Activated CD8-positive, alpha-beta T cell treated with anti-CD3 and anti-CD28 coated beads, Interleukin-2, amount 10 ng/mL, durations not matched to agents 7 days and 5 days (primary cell): Measurements from ENCODE around the gene RNF40. TPM values are rescaled to one million over a fixed set of nuclear protein-coding genes. Genes with fewer than 3 reads are reported as not detected.
"Not testable (repeated sequence)": the region's sequence is repeated elsewhere in the genome, so short reads cannot be mapped to it uniquely, and the experiment has no call there.

Experiments
- ATAC-seq: fragments of 150-1000 bp; cut with Tn5 transposase; one replicate; pipeline ENCODE4 v1.10.0; 2021; ENCODE audit warnings: moderate library complexity
- CTCF ChIA-PET: fragments of 350-600 bp; sonication (Branson Sonifier 250); formaldehyde crosslinking; loops from one replicate; lab custom pipeline; 2021; ENCODE audit warnings: antibody characterized with exemption; lab: Charles Lee
- POLR2A ChIA-PET: fragments of 350-600 bp; sonication (Branson Sonifier 250); formaldehyde crosslinking; loops from one replicate; lab custom pipeline; 2021; ENCODE audit warnings: antibody characterized with exemption; lab: Charles Lee
- DNase-seq: peaks from one replicate; pipeline ENCODE4 v3.0.0-alpha.2; 2020
- H3K27ac Mint-ChIP-seq: one replicate; pipeline ENCODE4 v1.8.0; 2021; ENCODE audit warnings: mild to moderate bottlenecking, mixed read lengths
- H3K27me3 Mint-ChIP-seq: one replicate; pipeline ENCODE4 v1.8.0; 2021; ENCODE audit warnings: low read depth, mixed read lengths
- H3K36me3 Mint-ChIP-seq: one replicate; pipeline ENCODE4 v1.8.0; 2021; ENCODE audit warnings: low read depth, mixed read lengths
- H3K4me1 Mint-ChIP-seq: one replicate; pipeline ENCODE4 v1.8.0; 2021; ENCODE audit warnings: low read depth, mixed read lengths
- H3K4me3 Mint-ChIP-seq: one replicate; pipeline ENCODE4 v1.8.0; 2021; ENCODE audit warnings: mild to moderate bottlenecking, mixed read lengths
- H3K9me3 Mint-ChIP-seq: one replicate; pipeline ENCODE4 v1.8.0; 2022; ENCODE audit warnings: mixed read lengths; ENCODE audit not compliant: insufficient read depth
- total RNA-seq, 2 experiments: library from RNA; stranded (reverse); gene quantifications; one replicate each; pipeline ENCODE4 v1.2.3, GENCODE V29; 2021

The RNF40 gene
- total RNA-seq, 2 experiments from 2014 or later, result 100 to 102 TPM

- POLR2A ChIA-PET, H3K4me3 Mint-ChIP-seq, ATAC-seq, H3K9me3 Mint-ChIP-seq, H3K36me3 Mint-ChIP-seq, H3K27ac Mint-ChIP-seq, DNase-seq: not testable (repeated sequence)
- CTCF ChIA-PET, result interaction anchor here (0.9 kb wide), 1 partner anchor 93 kb away, joined by 3 read pairs; no protein-coding TSS in a partner anchor
- H3K27me3 Mint-ChIP-seq, result peaks cover 13% of the 10 kb centered on the region
- peaks cover 19% of the 10 kb centered on the region for H3K4me1 Mint-ChIP-seq
Measured at GRCh38 chr16:30808890-30809426, 46.8 kb downstream of the RNF40 start.

GRCh38 chr16:30809675-30810074 is 47.6 kb downstream of the RNF40 start:
- Mint-ChIP-seq H3K4me1 (peaks cover 24% of the 10 kb centered on the region), H3K27me3 (peaks cover 13% of the 10 kb centered on the region)
- H3K9me3 Mint-ChIP-seq, H3K27ac Mint-ChIP-seq, ATAC-seq, POLR2A ChIA-PET, H3K36me3 Mint-ChIP-seq, DNase-seq, H3K4me3 Mint-ChIP-seq: not testable (repeated sequence)
- CTCF ChIA-PET, result interaction anchor here (0.6 kb wide), 1 partner anchor 112 kb away, joined by 3 read pairs; no protein-coding TSS in a partner anchor

- Mint-ChIP-seq H3K27me3 (peaks cover 4% of the 10 kb centered on the region), H3K4me3 (peak overlapping the region; percentile 83), H3K27ac (peak overlapping the region; percentile 89), H3K4me1 (peaks cover 15% of the 10 kb centered on the region), H3K9me3 (no peaks in the 10 kb centered on the region), H3K36me3 (no peaks in the 10 kb centered on the region)
- ChIA-PET POLR2A (interaction anchor here (0.6 to 1.9 kb wide), 10 partner anchors 8 to 543 kb away, joined by 3 to 10 read pairs (median 4); partner anchors contain the start of gene PHKG2), CTCF (interaction anchor here (0.6 to 3.6 kb wide), 27 partner anchors 8 to 328 kb away, joined by 3 to 47 read pairs (median 5); partner anchors contain the start of genes PHKG2 and RNF40)
- DNase-seq, result no peak
- peak; percentile 2 for ATAC-seq
Measured at GRCh38 chr16:30813821-30814189, 51.7 kb downstream of the RNF40 start.

- ChIA-PET POLR2A (no interaction called here), CTCF (interaction anchor here (0.6 to 3.6 kb wide), 4 partner anchors 11 to 125 kb away, joined by 3 to 47 read pairs (median 4); no protein-coding TSS in a partner anchor)
- H3K27ac Mint-ChIP-seq, result no peak overlapping the region
- peaks cover 15% of the 10 kb centered on the region for H3K4me1 Mint-ChIP-seq
- H3K9me3 Mint-ChIP-seq, result no peaks in the 10 kb centered on the region
- H3K4me3 Mint-ChIP-seq, result no peak overlapping the region
- H3K27me3 Mint-ChIP-seq, result peaks cover 2% of the 10 kb centered on the region
- H3K36me3 Mint-ChIP-seq, result no peaks in the 10 kb centered on the region
- no peak for DNase-seq
- ATAC-seq, result no peak
Measured at GRCh38 chr16:30816769-30817168, 54.6 kb downstream of the RNF40 start.

GRCh38 chr16:30820952-30821421 is 58.9 kb downstream of the RNF40 start:
- DNase-seq, result no peak
- H3K27ac Mint-ChIP-seq, result no peak overlapping the region
- no peaks in the 10 kb centered on the region for H3K9me3 Mint-ChIP-seq
- CTCF ChIA-PET, result no interaction called here
- ATAC-seq, result no peak
- H3K4me3 Mint-ChIP-seq, result no peak overlapping the region
- no peaks in the 10 kb centered on the region for H3K4me1 Mint-ChIP-seq
- no peaks in the 10 kb centered on the region for H3K36me3 Mint-ChIP-seq
- peaks cover 1% of the 10 kb centered on the region for H3K27me3 Mint-ChIP-seq
- POLR2A ChIA-PET, result no interaction called here

GRCh38 chr16:30821441-30821840 is 59.3 kb downstream of the RNF40 start:
- H3K4me1 Mint-ChIP-seq, DNase-seq, H3K4me3 Mint-ChIP-seq, CTCF ChIA-PET, H3K9me3 Mint-ChIP-seq, H3K36me3 Mint-ChIP-seq, H3K27ac Mint-ChIP-seq, ATAC-seq, POLR2A ChIA-PET, H3K27me3 Mint-ChIP-seq: not testable (repeated sequence)

- Mint-ChIP-seq H3K27me3 (peaks cover 4% of the 10 kb centered on the region), H3K36me3 (no peaks in the 10 kb centered on the region), H3K4me3 (no peak overlapping the region), H3K9me3 (no peaks in the 10 kb centered on the region), H3K27ac (no peak overlapping the region), H3K4me1 (no peaks in the 10 kb centered on the region)
- CTCF ChIA-PET, result interaction anchor here (2.4 kb wide), 1 partner anchor 8 kb away, joined by 18 read pairs; no protein-coding TSS in a partner anchor
- POLR2A ChIA-PET, result interaction anchor here (0.6 kb wide), 1 partner anchor 237 kb away, joined by 3 read pairs; no protein-coding TSS in a partner anchor
- DNase-seq (no peak), ATAC-seq (no peak)
Measured at GRCh38 chr16:30821891-30822290, 59.8 kb downstream of the RNF40 start.

Other genes starting within 250 kb of the RNF40 start
- 1 to 10 TPM; 6.7 to 7.0 TPM for gene ZNF768, start 235.8 kb upstream of the RNF40 start, total RNA-seq
- 10 to 100 TPM in 1 of 2 experiments, 1 to 10 TPM in 1; 8.9 to 10.8 TPM for gene ZNF747, start 227.5 kb upstream of the RNF40 start, total RNA-seq
- 10 to 100 TPM; 15.2 to 15.4 TPM for gene ZNF764, start 203.9 kb upstream of the RNF40 start, total RNA-seq
- gene ZNF688, start 190.6 kb upstream of the RNF40 start, total RNA-seq, result 10 to 100 TPM; 12.5 to 13.4 TPM
- 10 to 100 TPM; 11.7 to 13.7 TPM for gene ZNF785, start 176.6 kb upstream of the RNF40 start, total RNA-seq
- gene ZNF689, start 151.9 kb upstream of the RNF40 start, total RNA-seq, result 10 to 100 TPM; 12.0 to 13.4 TPM
- gene PRR14, start 111.4 kb upstream of the RNF40 start, total RNA-seq, result 10 to 100 TPM; 87.6 to 91.4 TPM
- 100 to 1,000 TPM in 1 of 2 experiments, 10 to 100 TPM in 1; 85.2 to 100 TPM for gene FBRS, start 103.9 kb upstream of the RNF40 start, total RNA-seq
- 10 to 100 TPM; 75.2 to 76.0 TPM for gene SRCAP, start 63.2 kb upstream of the RNF40 start, total RNA-seq
- 10 to 100 TPM; 42.1 to 43.7 TPM for gene PHKG2, start 13.9 kb upstream of the RNF40 start, total RNA-seq
- gene CFAP119, start 260 bp upstream of the RNF40 start, total RNA-seq, result 1 to 10 TPM; 4.4 to 4.8 TPM
- 1 to 10 TPM; 1.7 to 1.9 TPM for gene ZNF629, start 24.9 kb downstream of the RNF40 start, total RNA-seq
- gene BCL7C, start 131.8 kb downstream of the RNF40 start, total RNA-seq, result 10 to 100 TPM; 30.3 to 34.5 TPM
- under 1 TPM; 0.23 to 0.34 TPM for gene CTF1, start 134.3 kb downstream of the RNF40 start, total RNA-seq
- 10 to 100 TPM; 22.7 to 23.1 TPM for gene FBXL19, start 161.2 kb downstream of the RNF40 start, total RNA-seq
- gene ORAI3, start 186.7 kb downstream of the RNF40 start, total RNA-seq, result 10 to 100 TPM; 21.4 to 23.1 TPM
- gene SETD1A, start 195.4 kb downstream of the RNF40 start, total RNA-seq, result 10 to 100 TPM; 25.6 to 28.4 TPM
- gene HSD3B7, start 222.9 kb downstream of the RNF40 start, total RNA-seq, result 1 to 10 TPM; 6.3 to 7.8 TPM
- 1 to 10 TPM; 1.7 to 2.2 TPM for gene STX1B, start 248.3 kb downstream of the RNF40 start, total RNA-seq